Neural crest cell (in vitro differentiated cells): ENCODE measurements around the gene HDAC9. TPM values are rescaled to one million over a fixed set of nuclear protein-coding genes. Genes with fewer than 3 reads are reported as not detected.

Experiments used
- DNase-seq: peaks from one replicate; pipeline ENCODE4 v3.0.0; 2021; ENCODE audit warnings: low read depth, mixed read lengths, low spot score
- H3K27ac Mint-ChIP-seq: one replicate; pipeline ENCODE4 v1.8.0; 2021; ENCODE audit warnings: mild to moderate bottlenecking, mixed read lengths; ENCODE audit not compliant: unreplicated experiment
- H3K27me3 Mint-ChIP-seq: 2 replicates; pipeline ENCODE4 v1.8.0; 2021; ENCODE audit warnings: low read depth, mild to moderate bottlenecking, mixed read lengths
- H3K36me3 Mint-ChIP-seq: 2 replicates; pipeline ENCODE4 v1.8.0; 2021; ENCODE audit warnings: low read depth, mild to moderate bottlenecking, mixed read lengths
- H3K4me1 Mint-ChIP-seq: 2 replicates; pipeline ENCODE4 v1.8.0; 2021; ENCODE audit warnings: mixed read lengths
- H3K4me3 Mint-ChIP-seq: one replicate; pipeline ENCODE4 v1.8.0; 2021; ENCODE audit warnings: mild to moderate bottlenecking, mixed read lengths
- H3K9me3 Mint-ChIP-seq: 2 replicates; pipeline ENCODE4 v1.8.0; 2021; ENCODE audit warnings: mixed read lengths
- CTCF ChIP-seq: fragments of 200-600 bp; sonication (generic); conservative IDR thresholded peaks from 2 replicates; pipeline ENCODE4 v1.5.0; 2021; ENCODE audit warnings: antibody characterized with exemption, mild to moderate bottlenecking
- total RNA-seq: library from RNA; stranded (reverse); gene quantifications from 2 replicates; pipeline ENCODE4 v1.2.1, GENCODE V29; 2021

Gene HDAC9
- total RNA-seq, 1 donor from 2014 or later = 32.3 TPM

- Mint-ChIP-seq H3K9me3 (peaks cover 8% of the 10 kb centered on the region), H3K4me3 (no peak overlapping the region), H3K36me3 (peaks cover 9% of the 10 kb centered on the region), H3K27me3 (no peaks in the 10 kb centered on the region), H3K4me1 (peaks cover 5% of the 10 kb centered on the region), H3K27ac (no peak overlapping the region)
- TF ChIP-seq CTCF = no peak
- DNase-seq = no peak
These were observed 45.8 kb downstream of the HDAC9 start for GRCh38 chr7:18541181-18541870.

GRCh38 chr7:18541871-18542212 is 46.3 kb downstream of the HDAC9 start:
- Mint-ChIP-seq H3K9me3 (peaks cover 8% of the 10 kb centered on the region), H3K27ac (no peak overlapping the region), H3K27me3 (no peaks in the 10 kb centered on the region), H3K4me3 (no peak overlapping the region), H3K36me3 (peaks cover 9% of the 10 kb centered on the region), H3K4me1 (peaks cover 5% of the 10 kb centered on the region)
- no peak for DNase-seq
- TF ChIP-seq CTCF = no peak

GRCh38 chr7:18546576-18546975 is 51.0 kb downstream of the HDAC9 start:
- Mint-ChIP-seq H3K27me3 (no peaks in the 10 kb centered on the region), H3K36me3 (peaks cover 9% of the 10 kb centered on the region), H3K27ac (no peak overlapping the region), H3K4me3 (no peak overlapping the region), H3K9me3 (peaks cover 6% of the 10 kb centered on the region), H3K4me1 (no peaks in the 10 kb centered on the region)
- DNase-seq = no peak
- TF ChIP-seq CTCF = no peak

- Mint-ChIP-seq H3K27ac (no peak overlapping the region), H3K27me3 (no peaks in the 10 kb centered on the region), H3K36me3 (peaks cover 9% of the 10 kb centered on the region), H3K9me3 (peaks cover 6% of the 10 kb centered on the region), H3K4me3 (no peak overlapping the region), H3K4me1 (peaks cover 6% of the 10 kb centered on the region)
- no peak for DNase-seq
- no peak for TF ChIP-seq CTCF
These were observed 52.1 kb downstream of the HDAC9 start for GRCh38 chr7:18547509-18548187.

- Mint-ChIP-seq H3K27ac (no peak overlapping the region), H3K4me1 (peaks cover 12% of the 10 kb centered on the region), H3K27me3 (no peaks in the 10 kb centered on the region), H3K36me3 (peaks cover 6% of the 10 kb centered on the region), H3K9me3 (peaks cover 6% of the 10 kb centered on the region), H3K4me3 (no peak overlapping the region)
- no peak for TF ChIP-seq CTCF
- DNase-seq = no peak
These were observed 53.0 kb downstream of the HDAC9 start for GRCh38 chr7:18548534-18548933.
